ENCODE measurements around the gene SLC6A1.

SLC6A1 gene

GRCh38 chr3:10972072-10972782 lies 20.3 kb upstream of the SLC6A1 start:
- DNase-seq: no peak

GRCh38 chr3:10973046-10973595 lies 19.4 kb upstream of the SLC6A1 start:
- DNase-seq: no peak

GRCh38 chr3:10974131-10974530 lies 18.4 kb upstream of the SLC6A1 start:
- no peak for DNase-seq

- DNase-seq: no peak
These were observed 17.7 kb upstream of the SLC6A1 start for GRCh38 chr3:10974746-10975375.

- DNase-seq: no peak
These were observed 16.8 kb upstream of the SLC6A1 start for GRCh38 chr3:10975695-10976234.

- no peak for DNase-seq
These were observed 15.8 kb upstream of the SLC6A1 start for GRCh38 chr3:10976770-10977169.

GRCh38 chr3:10977892-10978510 lies 14.5 kb upstream of the SLC6A1 start:
- DNase-seq: peak; percentile 73

- DNase-seq: no peak
These were observed 13.6 kb upstream of the SLC6A1 start for GRCh38 chr3:10978956-10979355.

GRCh38 chr3:10980312-10980711 lies 12.2 kb upstream of the SLC6A1 start:
- no peak for DNase-seq

- DNase-seq: no peak
These were observed 11.5 kb upstream of the SLC6A1 start for GRCh38 chr3:10981031-10981430.

- DNase-seq: no peak
These were observed 10.6 kb upstream of the SLC6A1 start for GRCh38 chr3:10981961-10982360.

- no peak for DNase-seq
These were observed 9.8 kb upstream of the SLC6A1 start for GRCh38 chr3:10982782-10983181.

GRCh38 chr3:10983219-10983916 lies 9.2 kb upstream of the SLC6A1 start:
- no peak for DNase-seq

- DNase-seq: no peak
These were observed 8.1 kb upstream of the SLC6A1 start for GRCh38 chr3:10984371-10984896.

- DNase-seq: no peak
These were observed 7.4 kb upstream of the SLC6A1 start for GRCh38 chr3:10985181-10985580.

GRCh38 chr3:10986592-10986991 lies 6.0 kb upstream of the SLC6A1 start:
- DNase-seq: no peak

GRCh38 chr3:10988001-10988665 lies 4.4 kb upstream of the SLC6A1 start:
- DNase-seq: no peak

- no peak for DNase-seq
These were observed 3.5 kb upstream of the SLC6A1 start for GRCh38 chr3:10988991-10989484.

- peak; percentile 69 for DNase-seq
These were observed 588 bp downstream of the SLC6A1 start for GRCh38 chr3:10992943-10993728.

GRCh38 chr3:10993729-10994065 lies 1.1 kb downstream of the SLC6A1 start:
- DNase-seq: no peak

GRCh38 chr3:10994306-10994705 lies 1.8 kb downstream of the SLC6A1 start:
- no peak for DNase-seq
